KMS-11 (cell line): Measurements from ENCODE around the gene CLDN1.

Source experiments
- H2AFZ ChIP-seq: fragments of 200-600 bp; sonication (generic); 2 replicates; pipeline ENCODE4 v1.6.1; 2016; ENCODE audit warnings: antibody characterized with exemption, mixed run types, low read depth
- H3K27ac ChIP-seq: fragments of 200-600 bp; sonication (generic); 2 replicates; pipeline ENCODE4 v1.6.1; 2016; ENCODE audit warnings: mild to moderate bottlenecking, mixed run types
- H3K27me3 ChIP-seq: fragments of 200-600 bp; sonication (generic); 2 replicates; pipeline ENCODE4 v1.6.1; 2017; ENCODE audit warnings: mild to moderate bottlenecking, low read depth, mixed run types, moderate library complexity; ENCODE audit not compliant: insufficient read depth
- H3K36me3 ChIP-seq: fragments of 200-600 bp; sonication (generic); 2 replicates; pipeline ENCODE4 v1.6.1; 2017; ENCODE audit warnings: mild to moderate bottlenecking, mixed run types; ENCODE audit not compliant: insufficient read depth
- H3K4me1 ChIP-seq: fragments of 200-600 bp; sonication (generic); 2 replicates; pipeline ENCODE4 v1.6.1; 2016; ENCODE audit warnings: mild to moderate bottlenecking, low read depth, mixed run types; ENCODE audit not compliant: poor library complexity, severe bottlenecking
- H3K4me2 ChIP-seq: fragments of 200-600 bp; sonication (generic); 2 replicates; pipeline ENCODE4 v1.7.0; 2016; ENCODE audit warnings: mild to moderate bottlenecking, mixed run types
- H3K4me3 ChIP-seq: fragments of 200-600 bp; sonication (generic); IDR thresholded peaks from 2 replicates; pipeline ENCODE4 v1.6.1; 2017; ENCODE audit warnings: low read depth, low read length, mixed read lengths; ENCODE audit not compliant: insufficient read depth
- H3K79me2 ChIP-seq: fragments of 200-600 bp; sonication (generic); 2 replicates; pipeline ENCODE4 v1.6.1; 2016; ENCODE audit warnings: low read depth, mixed run types; ENCODE audit not compliant: insufficient read depth
- H3K9ac ChIP-seq: fragments of 200-600 bp; sonication (generic); 2 replicates; pipeline ENCODE4 v1.6.1; 2016; ENCODE audit warnings: mild to moderate bottlenecking, mixed run types
- H4K20me1 ChIP-seq: fragments of 200-600 bp; sonication (generic); 2 replicates; pipeline ENCODE4 v1.6.1; 2016; ENCODE audit warnings: mild to moderate bottlenecking, mixed run types; ENCODE audit not compliant: insufficient read depth
- CTCF ChIP-seq: fragments of 200-600 bp; sonication (generic); conservative IDR thresholded peaks from 2 replicates; pipeline ENCODE4 v1.6.1; 2017; ENCODE audit warnings: low read depth, mild to moderate bottlenecking, antibody characterized with exemption, low read length, moderate library complexity, mixed read lengths

CLDN1 gene

GRCh38 chr3:190291994-190292584, 30.2 kb downstream of the CLDN1 start:
- Histone ChIP-seq H2AFZ (no peak overlapping the region), H3K4me2 (no peak overlapping the region), H3K27ac (no peak overlapping the region), H3K4me1 (no peaks in the 10 kb centered on the region), H3K9ac (no peak overlapping the region), H4K20me1 (no peaks in the 10 kb centered on the region), H3K27me3 (no peaks in the 10 kb centered on the region), H3K79me2 (no peaks in the 10 kb centered on the region), H3K36me3 (no peaks in the 10 kb centered on the region), H3K4me3 (no peak overlapping the region)
- TF ChIP-seq CTCF, result no peak

GRCh38 chr3:190289989-190290388, 32.3 kb downstream of the CLDN1 start:
- H3K9ac ChIP-seq, result no peak overlapping the region
- no peaks in the 10 kb centered on the region for H3K4me1 ChIP-seq
- TF ChIP-seq CTCF, result no peak
- no peak overlapping the region for H3K4me2 ChIP-seq
- no peak overlapping the region for H2AFZ ChIP-seq
- H3K79me2 ChIP-seq, result no peaks in the 10 kb centered on the region
- H3K4me3 ChIP-seq, result no peak overlapping the region
- H3K27ac ChIP-seq, result no peak overlapping the region
- no peaks in the 10 kb centered on the region for H4K20me1 ChIP-seq
- no peaks in the 10 kb centered on the region for H3K27me3 ChIP-seq
- no peaks in the 10 kb centered on the region for H3K36me3 ChIP-seq

GRCh38 chr3:190288836-190289235, 33.4 kb downstream of the CLDN1 start:
- TF ChIP-seq CTCF, result no peak
- no peaks in the 10 kb centered on the region for H3K4me1 ChIP-seq
- H3K4me2 ChIP-seq, result no peak overlapping the region
- no peaks in the 10 kb centered on the region for H3K36me3 ChIP-seq
- no peak overlapping the region for H3K4me3 ChIP-seq
- no peak overlapping the region for H2AFZ ChIP-seq
- H3K27ac ChIP-seq, result no peak overlapping the region
- no peak overlapping the region for H3K9ac ChIP-seq
- no peaks in the 10 kb centered on the region for H3K27me3 ChIP-seq
- no peaks in the 10 kb centered on the region for H4K20me1 ChIP-seq
- H3K79me2 ChIP-seq, result no peaks in the 10 kb centered on the region

GRCh38 chr3:190286014-190286413, 36.2 kb downstream of the CLDN1 start:
- Histone ChIP-seq H3K4me3 (no peak overlapping the region), H3K4me2 (no peak overlapping the region), H3K27ac (no peak overlapping the region), H3K4me1 (no peaks in the 10 kb centered on the region), H3K79me2 (no peaks in the 10 kb centered on the region), H3K27me3 (no peaks in the 10 kb centered on the region), H3K9ac (no peak overlapping the region), H4K20me1 (no peaks in the 10 kb centered on the region), H2AFZ (no peak overlapping the region), H3K36me3 (no peaks in the 10 kb centered on the region)
- TF ChIP-seq CTCF, result no peak
